ENCODE results near the gene PTGFRN.

Gene PTGFRN

GRCh38 chr1:116945996-116946395, 36.3 kb downstream of the PTGFRN start:
- Mint-ChIP-seq H3K4me1 (ENCODE audit: low read depth in 2 of 2) (peaks cover 0 to 6% of the 10 kb centered on the region in 2 donors), H3K27ac (no peak overlapping the region), H3K36me3 (ENCODE audit: insufficient read depth) (no peaks in the 10 kb centered on the region), H3K9me3 (no peaks in the 10 kb centered on the region), H3K27me3 (peaks cover 0 to 13% of the 10 kb centered on the region in 2 donors), H3K4me3 (no peak overlapping the region)
- ATAC-seq (replicated peaks) (no peak), DNase-seq (no peak)

- Mint-ChIP-seq H3K27me3 (peaks cover 0 to 16% of the 10 kb centered on the region in 2 donors), H3K9me3 (no peaks in the 10 kb centered on the region), H3K36me3 (ENCODE audit: insufficient read depth) (no peaks in the 10 kb centered on the region), H3K27ac (no peak overlapping the region), H3K4me3 (no peak overlapping the region), H3K4me1 (ENCODE audit: low read depth in 2 of 2) (peaks cover 0 to 4% of the 10 kb centered on the region in 2 donors)
- DNase-seq (no peak), ATAC-seq (replicated peaks) (no peak)
Observed at GRCh38 chr1:116947092-116947860, 37.6 kb downstream of the PTGFRN start.

- Mint-ChIP-seq H3K27me3 (peaks cover 0 to 16% of the 10 kb centered on the region in 2 donors), H3K36me3 (ENCODE audit: insufficient read depth) (no peaks in the 10 kb centered on the region), H3K4me3 (no peak overlapping the region), H3K4me1 (ENCODE audit: low read depth in 2 of 2) (no peaks in the 10 kb centered on the region), H3K9me3 (no peaks in the 10 kb centered on the region), H3K27ac (no peak overlapping the region)
- no peak for DNase-seq
- no peak for ATAC-seq (replicated peaks)
Observed at GRCh38 chr1:116948046-116948445, 38.3 kb downstream of the PTGFRN start.

- Mint-ChIP-seq H3K27me3 (peaks cover 0 to 16% of the 10 kb centered on the region in 2 donors), H3K9me3 (no peaks in the 10 kb centered on the region), H3K27ac (no peak overlapping the region), H3K4me3 (no peak overlapping the region), H3K4me1 (ENCODE audit: low read depth in 2 of 2) (no peaks in the 10 kb centered on the region), H3K36me3 (ENCODE audit: insufficient read depth) (no peaks in the 10 kb centered on the region)
- DNase-seq: no peak
- no peak for ATAC-seq (replicated peaks)
Observed at GRCh38 chr1:116948642-116949041, 38.9 kb downstream of the PTGFRN start.

- H3K4me3 Mint-ChIP-seq: no peak overlapping the region
- no peaks in the 10 kb centered on the region for H3K9me3 Mint-ChIP-seq
- no peak overlapping the region for H3K27ac Mint-ChIP-seq
- H3K27me3 Mint-ChIP-seq: peaks cover 0 to 16% of the 10 kb centered on the region in 2 donors
- ATAC-seq (replicated peaks): no peak
- DNase-seq: no peak
- no peaks in the 10 kb centered on the region for H3K4me1 Mint-ChIP-seq (ENCODE audit: low read depth in 2 of 2)
- no peaks in the 10 kb centered on the region for H3K36me3 Mint-ChIP-seq (ENCODE audit: insufficient read depth)
Observed at GRCh38 chr1:116949213-116949985, 39.7 kb downstream of the PTGFRN start.

- no peaks in the 10 kb centered on the region for H3K4me1 Mint-ChIP-seq (ENCODE audit: low read depth in 2 of 2)
- peaks cover 0 to 16% of the 10 kb centered on the region in 2 donors for H3K27me3 Mint-ChIP-seq
- no peak overlapping the region for H3K27ac Mint-ChIP-seq
- H3K9me3 Mint-ChIP-seq: no peaks in the 10 kb centered on the region
- DNase-seq (no peak), ATAC-seq (replicated peaks) (no peak)
- H3K4me3 Mint-ChIP-seq: no peak overlapping the region
- H3K36me3 Mint-ChIP-seq (ENCODE audit: insufficient read depth): no peaks in the 10 kb centered on the region
Observed at GRCh38 chr1:116950517-116951199, 40.9 kb downstream of the PTGFRN start.

GRCh38 chr1:116951200-116951935, 41.7 kb downstream of the PTGFRN start:
- Mint-ChIP-seq H3K4me3 (no peak overlapping the region), H3K36me3 (ENCODE audit: insufficient read depth) (no peaks in the 10 kb centered on the region), H3K27ac (no peak overlapping the region), H3K4me1 (ENCODE audit: low read depth in 2 of 2) (no peaks in the 10 kb centered on the region), H3K9me3 (no peaks in the 10 kb centered on the region), H3K27me3 (peaks cover 0 to 16% of the 10 kb centered on the region in 2 donors)
- DNase-seq: no peak
- ATAC-seq (replicated peaks): no peak

- peaks cover 0 to 16% of the 10 kb centered on the region in 2 donors for H3K27me3 Mint-ChIP-seq
- H3K36me3 Mint-ChIP-seq (ENCODE audit: insufficient read depth): no peaks in the 10 kb centered on the region
Observed at GRCh38 chr1:116952738-116953275, 43.1 kb downstream of the PTGFRN start.

GRCh38 chr1:116954440-116954839, 44.7 kb downstream of the PTGFRN start:
- H3K4me1 Mint-ChIP-seq (ENCODE audit: low read depth in 2 of 2): no peaks in the 10 kb centered on the region
- H3K4me3 Mint-ChIP-seq: no peak overlapping the region
- DNase-seq: no peak
- H3K9me3 Mint-ChIP-seq: no peaks in the 10 kb centered on the region
- no peak overlapping the region for H3K27ac Mint-ChIP-seq
- no peak for ATAC-seq (replicated peaks)
- no peaks in the 10 kb centered on the region for H3K36me3 Mint-ChIP-seq (ENCODE audit: insufficient read depth)
- H3K27me3 Mint-ChIP-seq: peaks cover 0 to 16% of the 10 kb centered on the region in 2 donors

More at GRCh38 chr1:116952738-116953275, 43.1 kb downstream of the PTGFRN start:
- Mint-ChIP-seq H3K9me3 (no peaks in the 10 kb centered on the region), H3K4me1 (ENCODE audit: low read depth in 2 of 2) (no peaks in the 10 kb centered on the region), H3K27ac (no peak overlapping the region), H3K4me3 (no peak overlapping the region)
- ATAC-seq (replicated peaks): no peak
- no peak for DNase-seq

- H3K4me3 Mint-ChIP-seq: no peak overlapping the region
- peaks cover 0 to 6% of the 10 kb centered on the region in 2 donors for H3K27me3 Mint-ChIP-seq
- no peak for DNase-seq
- no peak for ATAC-seq (replicated peaks)
- H3K4me1 Mint-ChIP-seq (ENCODE audit: low read depth in 2 of 2): no peaks in the 10 kb centered on the region
- no peaks in the 10 kb centered on the region for H3K36me3 Mint-ChIP-seq (ENCODE audit: insufficient read depth)
- no peaks in the 10 kb centered on the region for H3K9me3 Mint-ChIP-seq
- no peak overlapping the region for H3K27ac Mint-ChIP-seq
Observed at GRCh38 chr1:116956378-116956777, 46.7 kb downstream of the PTGFRN start.

- no peaks in the 10 kb centered on the region for H3K4me1 Mint-ChIP-seq (ENCODE audit: low read depth in 2 of 2)
- H3K36me3 Mint-ChIP-seq (ENCODE audit: insufficient read depth): no peaks in the 10 kb centered on the region
- no peak overlapping the region for H3K27ac Mint-ChIP-seq
- DNase-seq (no peak), ATAC-seq (replicated peaks) (no peak)
- no peak overlapping the region for H3K4me3 Mint-ChIP-seq
- peaks cover 0 to 6% of the 10 kb centered on the region in 2 donors for H3K27me3 Mint-ChIP-seq
- H3K9me3 Mint-ChIP-seq: no peaks in the 10 kb centered on the region
Observed at GRCh38 chr1:116957646-116958045, 47.9 kb downstream of the PTGFRN start.

- ATAC-seq (replicated peaks): no peak
- Mint-ChIP-seq H3K4me1 (ENCODE audit: low read depth in 2 of 2) (no peaks in the 10 kb centered on the region), H3K9me3 (no peaks in the 10 kb centered on the region), H3K27ac (no peak overlapping the region), H3K4me3 (no peak overlapping the region), H3K36me3 (ENCODE audit: insufficient read depth) (no peaks in the 10 kb centered on the region), H3K27me3 (peaks cover 0 to 6% of the 10 kb centered on the region in 2 donors)
- no peak for DNase-seq
Observed at GRCh38 chr1:116958110-116958509, 48.4 kb downstream of the PTGFRN start.

GRCh38 chr1:116958977-116959376, 49.3 kb downstream of the PTGFRN start:
- peaks cover 0 to 6% of the 10 kb centered on the region in 2 donors for H3K27me3 Mint-ChIP-seq
- H3K4me1 Mint-ChIP-seq (ENCODE audit: low read depth in 2 of 2): no peaks in the 10 kb centered on the region
- H3K4me3 Mint-ChIP-seq: no peak overlapping the region
- H3K27ac Mint-ChIP-seq: no peak overlapping the region
- H3K9me3 Mint-ChIP-seq: no peaks in the 10 kb centered on the region
- no peaks in the 10 kb centered on the region for H3K36me3 Mint-ChIP-seq (ENCODE audit: insufficient read depth)
- ATAC-seq (replicated peaks): no peak
- DNase-seq: no peak
